ENCODE measurements around the gene CLC. TPM values are rescaled to one million over a fixed set of nuclear protein-coding genes. Genes with fewer than 3 reads are reported as not detected.

Gene CLC
- total RNA-seq, 4 donors from 2014 or later, result not detected

GRCh38 chr19:39701291-39701690 lies 36.5 kb downstream of the CLC start:
- H3K27ac ChIP-seq, result no peak overlapping the region
- in situ Hi-C loops (cut with MboI; ENCODE audit: low pct_ligation_motif_present in 1 of 4, low pct_unique_long_range_greater_than_20kb in 1 of 4, low sequenced_read_pairs in 3 of 4) (no loop called here), intact Hi-C loops (cut with DNase I; ENCODE audit: low total_unique reads) (no loop called here)
- H3K36me3 ChIP-seq, result no peaks in the 10 kb centered on the region
- H3K4me3 ChIP-seq, result no peak overlapping the region
- TF ChIP-seq CTCF (IDR thresholded peaks at IDR 0.05), result no peak
- TF ChIP-seq POLR2A (IDR thresholded peaks at IDR 0.05), result no peak
- TF ChIP-seq POLR2AphosphoS5 (IDR thresholded peaks at IDR 0.05), result no peak
- TF ChIP-seq EP300 (IDR thresholded peaks at IDR 0.05; ENCODE audit: low read depth), result no peak
- H3K4me1 ChIP-seq, result no peaks in the 10 kb centered on the region
- H3K9me3 ChIP-seq, result no peaks in the 10 kb centered on the region
- no peak for DNase-seq
- 58 to 87% methylated on average over 5 of the region's 5 CpGs for WGBS, 2 donors (ENCODE audit: low coverage in 1 of 2)
- H3K27me3 ChIP-seq, result peaks cover 9% of the 10 kb centered on the region

- Histone ChIP-seq H3K27me3 (peaks cover 28% of the 10 kb centered on the region), H3K4me3 (no peak overlapping the region), H3K4me1 (no peaks in the 10 kb centered on the region), H3K27ac (no peak overlapping the region), H3K9me3 (no peaks in the 10 kb centered on the region), H3K36me3 (no peaks in the 10 kb centered on the region)
- DNase-seq, result no peak
- in situ Hi-C loops (cut with MboI; ENCODE audit: low pct_ligation_motif_present in 1 of 4, low pct_unique_long_range_greater_than_20kb in 1 of 4, low sequenced_read_pairs in 3 of 4), result no loop called here
- intact Hi-C loops (cut with DNase I; ENCODE audit: low total_unique reads), result no loop called here
- TF ChIP-seq CTCF (IDR thresholded peaks at IDR 0.05) (no peak), EP300 (IDR thresholded peaks at IDR 0.05; ENCODE audit: low read depth) (no peak), POLR2A (IDR thresholded peaks at IDR 0.05) (no peak), POLR2AphosphoS5 (IDR thresholded peaks at IDR 0.05) (no peak)
Observed at GRCh38 chr19:39698535-39698934, 39.3 kb downstream of the CLC start.

- Histone ChIP-seq H3K4me3 (no peak overlapping the region), H3K27me3 (peaks cover 28% of the 10 kb centered on the region), H3K9me3 (no peaks in the 10 kb centered on the region), H3K27ac (no peak overlapping the region), H3K4me1 (no peaks in the 10 kb centered on the region), H3K36me3 (no peaks in the 10 kb centered on the region)
- intact Hi-C loops (cut with DNase I; ENCODE audit: low total_unique reads), result no loop called here
- DNase-seq, result no peak
- in situ Hi-C loops (cut with MboI; ENCODE audit: low pct_ligation_motif_present in 1 of 4, low pct_unique_long_range_greater_than_20kb in 1 of 4, low sequenced_read_pairs in 3 of 4), result no loop called here
- WGBS, 2 donors (ENCODE audit: low coverage in 1 of 2), result 53% methylated on average over 2 of the region's 2 CpGs; no CpG with 5 or more reads in 1 of the 2 donors
- TF ChIP-seq CTCF (IDR thresholded peaks at IDR 0.05) (no peak), POLR2AphosphoS5 (IDR thresholded peaks at IDR 0.05) (no peak), POLR2A (IDR thresholded peaks at IDR 0.05) (no peak), EP300 (IDR thresholded peaks at IDR 0.05; ENCODE audit: low read depth) (no peak)
Observed at GRCh38 chr19:39696387-39696786, 41.4 kb downstream of the CLC start.

GRCh38 chr19:39695759-39696158 lies 42.1 kb downstream of the CLC start:
- Histone ChIP-seq H3K4me1 (no peaks in the 10 kb centered on the region), H3K27ac (no peak overlapping the region), H3K9me3 (no peaks in the 10 kb centered on the region), H3K4me3 (no peak overlapping the region), H3K27me3 (peaks cover 28% of the 10 kb centered on the region), H3K36me3 (no peaks in the 10 kb centered on the region)
- WGBS, 2 donors (ENCODE audit: low coverage in 1 of 2), result 46 to 60% methylated on average over 2 of the region's 2 CpGs
- DNase-seq, result no peak
- in situ Hi-C loops (cut with MboI; ENCODE audit: low pct_ligation_motif_present in 1 of 4, low pct_unique_long_range_greater_than_20kb in 1 of 4, low sequenced_read_pairs in 3 of 4), result no loop called here
- TF ChIP-seq EP300 (IDR thresholded peaks at IDR 0.05; ENCODE audit: low read depth) (no peak), CTCF (IDR thresholded peaks at IDR 0.05) (no peak), POLR2AphosphoS5 (IDR thresholded peaks at IDR 0.05) (no peak), POLR2A (IDR thresholded peaks at IDR 0.05) (no peak)
- intact Hi-C loops (cut with DNase I; ENCODE audit: low total_unique reads), result no loop called here

All from transverse colon (tissue), 4 donors.